NCI-H1436 treated with DMSO at 0.1 percent for 48 hours (cell line): ENCODE results near the gene U2AF1L4.
A peak's percentile ranks its signal among the peaks of the same experiment; 100 is the strongest.

Experiments
- DNase-seq: peaks from one replicate; lab custom pipeline; 2025; lab: John Stamatoyannopoulos, UW

Gene U2AF1L4

GRCh38 chr19:35740423-35741202 is 4.6 kb downstream of the U2AF1L4 start:
- peak; percentile 92 for DNase-seq

GRCh38 chr19:35740108-35740422 is 5.2 kb downstream of the U2AF1L4 start:
- DNase-seq, result no peak

GRCh38 chr19:35739275-35740107 is 5.7 kb downstream of the U2AF1L4 start:
- no peak for DNase-seq

GRCh38 chr19:35738887-35739229 is 6.4 kb downstream of the U2AF1L4 start:
- DNase-seq, result no peak

- no peak for DNase-seq
These were observed 7.0 kb downstream of the U2AF1L4 start for GRCh38 chr19:35738021-35738886.

GRCh38 chr19:35736913-35737886 is 8.0 kb downstream of the U2AF1L4 start:
- no peak for DNase-seq

- DNase-seq, result no peak
These were observed 10.3 kb downstream of the U2AF1L4 start for GRCh38 chr19:35734889-35735288.

GRCh38 chr19:35734273-35734672 is 10.9 kb downstream of the U2AF1L4 start:
- DNase-seq, result no peak

- no peak for DNase-seq
These were observed 11.8 kb downstream of the U2AF1L4 start for GRCh38 chr19:35733180-35734125.

GRCh38 chr19:35732540-35733179 is 12.6 kb downstream of the U2AF1L4 start:
- DNase-seq, result no peak

GRCh38 chr19:35731779-35732405 is 13.3 kb downstream of the U2AF1L4 start:
- DNase-seq, result no peak

GRCh38 chr19:35731353-35731752 is 13.9 kb downstream of the U2AF1L4 start:
- no peak for DNase-seq

GRCh38 chr19:35730326-35730725 is 14.9 kb downstream of the U2AF1L4 start:
- DNase-seq, result no peak

- DNase-seq, result no peak
These were observed 15.5 kb downstream of the U2AF1L4 start for GRCh38 chr19:35729763-35730162.

GRCh38 chr19:35729021-35729420 is 16.2 kb downstream of the U2AF1L4 start:
- DNase-seq, result no peak

- DNase-seq, result no peak
These were observed 17.1 kb downstream of the U2AF1L4 start for GRCh38 chr19:35727956-35728706.

GRCh38 chr19:35727053-35727955 is 17.9 kb downstream of the U2AF1L4 start:
- DNase-seq, result no peak
